NCI-H510A (cell line): Measurements from ENCODE around the gene BLNK.
A peak's percentile ranks its signal among the peaks of the same experiment; 100 is the strongest.
"Not testable (repeated sequence)": the region's sequence is repeated elsewhere in the genome, so short reads cannot be mapped to it uniquely, and the experiment has no call there.

Source experiments
- DNase-seq: peaks from one replicate; lab custom pipeline; 2025; lab: John Stamatoyannopoulos, UW

Gene BLNK

DNA sequence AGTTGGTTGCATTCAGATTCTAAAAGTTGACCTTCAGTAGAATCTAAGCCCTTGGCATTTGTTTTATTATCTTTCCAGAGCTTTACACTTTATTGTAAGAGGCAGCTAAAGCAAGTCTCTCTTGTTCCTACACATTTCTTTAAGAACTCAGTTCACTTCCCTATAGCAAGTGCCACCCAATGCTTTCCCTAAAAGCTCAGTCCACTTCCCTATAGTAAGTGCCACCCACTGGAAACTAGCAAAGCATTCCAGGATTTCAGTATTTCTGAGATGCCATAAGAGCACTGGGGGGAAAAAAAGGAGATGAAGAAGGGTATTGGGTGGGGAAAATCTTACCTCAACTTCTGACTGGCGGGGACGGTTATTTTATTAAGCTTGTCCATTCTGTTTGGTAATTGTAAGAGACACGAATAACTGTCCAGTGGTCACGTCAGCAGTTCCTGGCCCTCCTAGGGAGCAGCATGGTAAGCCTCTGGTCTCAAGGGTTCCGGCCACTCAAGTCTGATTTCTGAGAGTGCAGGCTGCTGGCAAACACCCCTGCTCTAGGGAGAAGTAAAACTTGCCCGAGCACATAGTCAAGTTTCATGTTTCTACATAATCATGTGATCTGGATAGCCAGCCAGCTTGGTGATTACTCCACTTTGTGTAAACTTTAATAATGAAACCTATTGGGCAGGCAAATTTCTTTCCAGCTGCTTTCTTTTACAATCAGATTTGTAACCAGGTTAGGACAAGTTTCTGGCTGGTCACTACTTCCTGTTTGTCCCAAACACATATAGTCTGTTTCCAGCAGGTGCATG lies at the start of gene BLNK:
BLNK (minus strand) TSS at position 554 of the 800 bp plus-strand sequence; CDS start at position 383, 171 bp downstream.
- DNase-seq, result peak; percentile 35

DNA sequence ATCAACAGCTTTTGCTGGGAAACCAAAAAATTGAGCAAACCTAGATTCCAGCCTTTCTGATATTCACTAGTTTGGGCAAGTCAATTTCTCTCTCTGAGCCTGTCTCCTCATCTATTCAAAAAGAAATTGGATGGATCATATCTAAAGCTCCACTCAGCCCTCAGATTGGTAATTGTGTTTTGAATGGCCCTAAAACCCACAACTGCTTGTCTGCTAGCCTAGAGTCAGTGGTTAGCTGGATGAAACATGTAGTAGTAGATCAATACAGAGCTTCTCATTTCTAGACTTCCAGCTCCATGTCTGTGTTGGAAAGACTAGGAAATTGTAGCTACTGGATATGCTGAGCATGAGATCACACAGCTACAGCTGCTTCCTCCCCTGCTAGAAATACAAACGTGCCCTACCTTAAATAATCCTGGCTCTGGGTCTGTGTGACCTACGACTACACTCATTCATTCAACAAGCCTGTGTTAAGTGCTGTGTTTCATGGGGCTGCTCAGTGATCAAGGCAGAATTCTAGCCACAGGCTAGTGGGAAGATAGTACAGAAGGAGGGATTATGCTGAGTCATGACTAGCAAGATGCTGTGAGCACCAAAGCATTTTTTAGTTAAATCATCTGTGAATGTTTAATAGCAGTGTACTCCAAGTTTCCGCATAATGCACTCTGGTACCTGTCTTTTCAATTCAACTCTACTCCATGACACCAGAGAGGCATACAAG lies 48.5 kb upstream of the BLNK start:
- DNase-seq, result no peak

DNA sequence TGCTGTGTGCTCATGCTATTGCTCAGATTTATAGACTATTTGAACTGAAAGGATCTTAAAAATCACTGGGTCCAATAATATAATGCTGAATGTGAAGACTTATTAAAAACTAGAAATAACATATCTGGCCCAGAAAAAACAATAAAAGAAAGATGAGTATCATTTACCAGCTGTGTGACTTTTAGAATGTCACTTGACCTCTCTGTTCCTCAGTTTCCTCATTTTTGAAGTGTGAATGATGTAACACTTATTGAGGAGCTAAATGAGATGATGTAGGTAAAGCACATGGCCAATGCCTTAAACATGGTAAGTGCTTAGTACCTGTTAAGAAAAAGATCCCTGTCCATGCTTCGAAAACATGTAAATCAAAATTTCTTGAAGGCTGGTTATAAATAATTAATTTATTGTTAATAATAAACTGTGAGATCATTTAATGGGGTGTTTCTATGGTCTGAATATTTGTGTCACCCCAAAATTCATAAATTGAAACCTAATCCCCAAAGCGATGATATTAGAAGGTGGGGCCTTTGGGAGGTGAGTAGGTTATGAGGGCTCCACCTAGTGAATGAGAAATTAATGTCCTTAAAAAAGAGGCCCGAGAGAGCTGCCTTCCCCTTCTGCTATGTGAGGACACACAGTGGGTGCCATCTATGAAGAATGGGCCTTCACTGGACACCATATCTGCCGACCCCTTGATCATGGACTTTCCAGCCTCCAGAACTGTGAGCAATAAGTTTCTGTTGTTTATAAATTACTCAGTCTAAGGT lies 45.9 kb upstream of the BLNK start:
- no peak for DNase-seq

GRCh38 chr10:96313344-96313743 lies 42.0 kb upstream of the BLNK start:
- DNase-seq, result no peak

- no peak for DNase-seq
Measured at GRCh38 chr10:96311180-96311715, 39.9 kb upstream of the BLNK start.

DNA sequence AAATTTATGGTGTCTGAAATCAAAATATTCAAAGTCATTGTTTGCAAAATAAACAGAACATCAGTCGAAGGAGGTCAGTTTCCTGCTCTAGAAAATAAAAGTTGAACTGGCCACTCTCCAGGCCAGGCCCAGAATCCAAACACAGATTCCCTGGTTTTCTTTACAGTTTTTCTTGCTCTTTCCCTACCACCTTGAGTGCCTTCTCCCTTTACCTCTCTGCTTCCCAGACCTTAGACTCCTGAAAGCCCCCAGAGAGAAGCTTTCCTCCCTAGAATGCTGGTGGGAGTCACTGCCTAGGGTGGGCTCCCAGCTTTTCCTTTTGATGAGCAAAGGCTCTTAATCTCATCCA lies 38.9 kb upstream of the BLNK start:
- DNase-seq, result no peak

- DNase-seq, result no peak
Measured at GRCh38 chr10:96309628-96310320, 38.4 kb upstream of the BLNK start.

DNA sequence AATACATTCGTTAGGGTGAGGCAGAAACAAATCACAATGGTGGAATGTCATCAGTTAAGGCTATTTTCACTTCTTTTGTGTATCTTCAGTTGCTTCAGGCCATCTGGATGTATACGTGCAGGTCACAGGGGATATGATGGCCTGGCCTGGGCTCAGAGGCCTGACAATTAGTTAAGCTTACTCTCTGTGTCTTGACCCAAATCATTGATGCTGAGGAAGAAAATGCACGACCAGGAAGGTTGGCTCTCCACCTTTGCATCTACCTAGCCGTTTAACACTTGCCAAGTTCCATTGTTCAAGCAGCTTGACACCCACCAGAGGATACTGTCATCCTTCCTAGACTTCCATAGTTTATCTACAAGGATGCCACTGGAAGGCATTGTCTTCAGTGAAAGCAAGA lies 37.5 kb upstream of the BLNK start:
- not testable (repeated sequence) for DNase-seq

GRCh38 chr10:96306516-96306915 lies 35.1 kb upstream of the BLNK start:
- no peak for DNase-seq

GRCh38 chr10:96305019-96305418 lies 33.6 kb upstream of the BLNK start:
- no peak for DNase-seq

GRCh38 chr10:96304230-96304629 lies 32.9 kb upstream of the BLNK start, which contains the start of gene DNTT:
TSS of gene DNTT (plus strand) at chr10:96304434. CDS start at chr10:96304498, 64 bp downstream.
- no peak for DNase-seq

DNA sequence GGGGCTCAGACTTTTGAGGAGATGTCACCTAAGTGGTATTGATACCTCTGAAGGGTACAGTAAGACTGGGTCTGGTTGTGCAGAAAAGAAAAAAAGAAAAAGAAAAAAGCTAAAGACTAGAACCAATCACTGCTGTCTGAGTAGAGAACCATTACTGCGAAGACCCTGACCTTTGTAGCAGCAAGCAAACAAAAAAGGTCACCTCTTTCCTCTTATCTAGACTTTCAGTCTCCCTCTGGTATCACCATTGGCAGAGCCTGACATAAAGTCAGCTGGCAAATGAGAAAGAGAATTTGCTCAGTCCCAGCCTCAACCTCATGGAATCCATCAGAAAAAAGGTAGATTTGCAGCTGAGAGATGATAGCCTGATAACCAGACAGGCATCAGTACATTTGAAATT lies 30.2 kb upstream of the BLNK start:
- DNase-seq, result no peak

DNA sequence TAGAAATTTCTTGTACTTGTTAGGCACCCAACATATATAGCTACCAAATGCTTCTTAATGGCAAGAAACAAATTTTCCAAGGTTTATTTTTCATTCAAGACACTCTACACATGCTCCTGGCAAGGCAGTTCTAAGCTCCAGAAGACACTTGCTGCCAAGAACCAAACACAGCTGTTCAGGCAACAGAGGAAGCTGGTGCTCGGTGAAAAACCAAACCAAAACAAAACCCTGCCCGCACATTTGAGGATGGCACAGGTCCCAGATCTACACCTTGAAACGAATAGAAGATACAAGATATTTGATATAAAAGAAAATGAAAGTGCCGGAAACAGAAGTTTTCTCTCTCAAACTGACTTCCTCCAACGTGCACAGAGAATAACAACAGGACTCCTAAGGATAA lies 28.0 kb upstream of the BLNK start:
- no peak for DNase-seq

- DNase-seq, result no peak
Measured at GRCh38 chr10:96298362-96298761, 27.0 kb upstream of the BLNK start.

DNA sequence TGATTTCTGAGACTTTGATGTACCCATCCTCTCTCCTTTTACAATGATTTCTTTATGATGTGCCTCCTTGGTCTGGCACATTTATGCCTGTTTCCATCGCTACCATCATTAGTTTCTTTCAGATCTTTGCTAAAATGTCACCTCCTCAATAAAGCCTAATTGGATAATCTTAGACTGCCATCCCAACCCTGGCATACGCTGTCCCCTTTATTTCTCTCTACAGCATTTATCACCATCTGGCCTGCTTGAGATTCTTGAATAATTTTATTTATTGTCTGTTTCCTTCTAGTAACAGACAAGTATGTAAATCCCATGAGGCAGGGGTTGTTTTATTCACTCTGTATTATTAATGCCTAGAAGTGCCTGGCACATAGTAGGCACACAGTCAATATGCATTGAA lies 26.1 kb upstream of the BLNK start:
- no peak for DNase-seq

DNA sequence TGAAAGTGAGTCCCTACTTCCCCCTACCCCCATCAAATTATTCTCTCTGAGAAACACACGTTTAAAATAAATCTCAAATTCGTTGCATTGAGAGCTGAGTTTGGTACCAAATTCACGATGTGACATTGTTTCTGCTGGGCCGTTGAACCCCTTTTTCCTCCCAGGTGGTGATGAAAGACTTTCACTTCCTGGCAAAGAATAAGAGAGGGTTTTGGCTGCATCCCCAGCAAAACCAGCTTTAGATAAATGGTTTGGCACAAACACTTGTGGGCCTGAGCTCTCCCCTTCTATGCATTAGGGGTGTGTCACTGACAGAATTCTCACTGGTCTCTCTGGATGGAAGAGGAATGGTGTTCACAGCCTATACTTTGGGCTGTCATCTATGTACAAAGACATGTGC lies 24.1 kb upstream of the BLNK start:
- DNase-seq, result no peak

DNA sequence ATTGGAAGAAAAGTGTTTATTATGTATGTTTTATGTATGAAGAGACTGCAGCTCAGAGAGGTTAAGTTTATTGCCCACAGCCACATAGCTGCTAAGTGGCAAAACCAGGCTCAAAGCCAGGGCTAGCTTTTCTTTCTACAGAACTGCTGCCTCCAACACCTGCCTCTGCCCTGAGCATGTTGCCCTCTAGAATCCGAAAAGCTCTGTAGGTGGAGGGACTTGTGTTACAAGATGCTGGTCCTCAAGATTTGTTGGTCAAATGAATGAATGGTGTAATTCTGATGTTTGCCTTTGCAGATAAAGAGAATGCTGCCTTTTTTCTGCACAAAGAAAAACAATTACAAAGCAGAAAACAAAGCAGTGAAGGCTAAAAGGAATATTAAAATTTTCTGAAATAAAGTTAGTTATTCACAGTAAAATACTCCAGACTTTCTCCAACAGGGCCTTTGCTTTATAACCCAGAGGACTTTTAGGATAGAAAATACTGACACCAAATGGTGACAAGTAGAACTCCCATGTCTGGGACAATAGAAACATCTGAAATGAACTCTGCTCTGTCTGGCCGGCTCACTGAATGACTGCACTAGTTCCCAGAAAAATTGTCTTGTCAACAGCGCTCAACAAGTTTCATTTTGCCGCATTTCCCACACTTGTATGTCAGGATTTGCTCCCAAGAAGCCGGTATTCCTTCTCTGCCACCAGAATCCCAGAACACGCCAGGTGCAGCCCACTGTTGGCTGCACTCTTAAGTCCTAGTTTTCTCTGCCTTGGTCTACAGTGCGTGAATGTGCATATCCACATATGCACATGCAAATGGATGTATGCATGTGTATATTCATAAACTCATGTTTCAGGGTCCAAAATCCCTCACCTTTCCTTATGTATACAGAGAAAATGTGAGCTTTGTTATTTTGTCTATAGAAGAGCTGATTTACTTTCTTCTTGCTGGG lies 21.9 kb upstream of the BLNK start:
- DNase-seq, result no peak

DNA sequence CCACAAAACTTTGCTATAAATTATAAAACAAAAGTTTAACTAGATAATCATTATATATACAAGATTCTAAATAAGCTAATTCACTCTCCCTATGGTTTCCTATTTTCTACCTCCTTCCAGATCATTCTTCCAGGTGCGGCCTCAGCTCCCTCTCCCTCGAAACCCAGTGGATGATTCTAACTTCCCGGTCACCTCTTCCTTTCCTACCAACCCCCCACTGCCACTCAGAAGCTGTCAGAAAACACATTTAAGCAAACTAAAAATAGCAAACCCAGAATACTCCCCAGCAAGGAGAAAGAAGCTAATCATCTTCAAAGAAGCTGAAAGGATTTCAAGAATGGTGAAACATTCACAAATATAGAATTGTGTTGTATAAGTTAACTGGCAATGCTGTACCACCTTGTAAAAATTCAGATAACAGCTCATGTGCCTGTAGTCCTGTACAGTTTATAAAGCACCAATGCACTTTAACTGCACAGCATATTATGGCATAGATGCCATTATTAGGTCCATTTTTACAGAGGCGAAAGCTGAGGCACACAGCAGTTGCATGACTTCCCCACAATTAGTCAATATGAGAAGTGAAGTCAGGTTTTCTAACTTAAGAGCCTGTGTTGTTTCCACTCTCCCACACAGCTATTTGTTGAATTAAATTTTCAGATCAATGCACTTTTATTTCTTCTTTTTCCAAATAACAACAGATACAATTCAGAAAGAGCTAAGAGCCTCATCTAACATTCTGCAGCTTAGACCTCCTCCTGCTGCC lies 19.2 kb upstream of the BLNK start:
- DNase-seq, result no peak

DNA sequence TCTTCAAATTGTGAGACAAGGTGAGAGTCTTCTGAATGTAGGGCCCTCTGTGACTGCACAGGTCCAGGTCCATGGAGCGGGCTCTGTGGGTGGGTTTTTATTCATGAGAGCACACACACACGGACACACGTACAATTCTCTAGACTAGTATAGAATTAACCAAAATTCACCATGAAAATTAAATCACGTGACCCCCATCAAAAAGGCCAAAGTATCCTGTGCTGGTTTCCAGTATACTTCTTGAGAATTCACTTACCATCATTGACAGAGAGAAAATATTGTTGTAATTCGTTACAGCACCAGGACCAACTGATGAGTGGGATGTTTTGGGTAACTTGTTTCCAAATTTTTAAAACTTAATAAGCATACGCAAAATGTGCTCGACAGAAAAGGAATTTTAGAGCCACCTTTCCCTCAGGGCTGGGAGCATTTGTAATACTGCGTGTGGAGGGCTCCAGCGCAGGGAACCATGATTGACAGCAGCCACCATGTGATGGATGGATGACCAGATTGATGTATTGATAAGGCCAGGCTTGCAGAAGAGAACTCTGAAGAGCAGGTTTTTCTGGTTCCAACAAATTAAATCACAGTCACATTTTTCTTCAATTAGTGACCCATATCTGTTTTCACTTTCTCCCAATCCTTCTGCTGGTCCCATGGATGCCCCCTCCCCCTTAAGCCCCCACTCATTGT lies 18.0 kb upstream of the BLNK start:
- no peak for DNase-seq
